ENCODE measurements around the gene GRAMD4.

GRAMD4 gene

GRCh38 chr22:46678785-46679700 lies 58.9 kb downstream of the GRAMD4 start:
- no peak overlapping the region for H3K9ac ChIP-seq (ENCODE audit: low read length)
- no peaks in the 10 kb centered on the region for H3K27me3 ChIP-seq (ENCODE audit: control insufficient read depth, insufficient read depth, low read length)
- no peak overlapping the region for H3K4me3 ChIP-seq (ENCODE audit: low read length)
- peaks cover 3% of the 10 kb centered on the region for H3K36me3 ChIP-seq (ENCODE audit: control insufficient read depth, insufficient read depth, low read length)
- peaks cover 2% of the 10 kb centered on the region for H3K4me1 ChIP-seq (ENCODE audit: control insufficient read depth, insufficient read depth, low read length)
- H3K9me3 ChIP-seq (ENCODE audit: control insufficient read depth, low read length) = no peaks in the 10 kb centered on the region

GRCh38 chr22:46679706-46680269 lies 59.6 kb downstream of the GRAMD4 start:
- H3K9ac ChIP-seq (ENCODE audit: low read length) = no peak overlapping the region
- H3K4me1 ChIP-seq (ENCODE audit: control insufficient read depth, insufficient read depth, low read length) = peaks cover 10% of the 10 kb centered on the region
- H3K27me3 ChIP-seq (ENCODE audit: control insufficient read depth, insufficient read depth, low read length) = no peaks in the 10 kb centered on the region
- no peak overlapping the region for H3K4me3 ChIP-seq (ENCODE audit: low read length)
- H3K9me3 ChIP-seq (ENCODE audit: control insufficient read depth, low read length) = no peaks in the 10 kb centered on the region
- peaks cover 3% of the 10 kb centered on the region for H3K36me3 ChIP-seq (ENCODE audit: control insufficient read depth, insufficient read depth, low read length)

- H3K27me3 ChIP-seq (ENCODE audit: control insufficient read depth, insufficient read depth, low read length) = no peaks in the 10 kb centered on the region
- H3K36me3 ChIP-seq (ENCODE audit: control insufficient read depth, insufficient read depth, low read length) = peaks cover 3% of the 10 kb centered on the region
Observed at GRCh38 chr22:46681010-46681409, 60.8 kb downstream of the GRAMD4 start.

GRCh38 chr22:46682011-46682731 lies 62.0 kb downstream of the GRAMD4 start:
- Histone ChIP-seq H3K4me1 (ENCODE audit: control insufficient read depth, insufficient read depth, low read length) (peaks cover 30% of the 10 kb centered on the region), H3K9me3 (ENCODE audit: control insufficient read depth, low read length) (no peaks in the 10 kb centered on the region), H3K36me3 (ENCODE audit: control insufficient read depth, insufficient read depth, low read length) (peaks cover 3% of the 10 kb centered on the region), H3K27me3 (ENCODE audit: control insufficient read depth, insufficient read depth, low read length) (no peaks in the 10 kb centered on the region), H3K9ac (ENCODE audit: low read length) (no peak overlapping the region), H3K4me3 (ENCODE audit: low read length) (no peak overlapping the region)

More at GRCh38 chr22:46681010-46681409, 60.8 kb downstream of the GRAMD4 start:
- Histone ChIP-seq H3K4me1 (ENCODE audit: control insufficient read depth, insufficient read depth, low read length) (peaks cover 21% of the 10 kb centered on the region), H3K9ac (ENCODE audit: low read length) (no peak overlapping the region), H3K4me3 (ENCODE audit: low read length) (no peak overlapping the region), H3K9me3 (ENCODE audit: control insufficient read depth, low read length) (no peaks in the 10 kb centered on the region)

- Histone ChIP-seq H3K27me3 (ENCODE audit: control insufficient read depth, insufficient read depth, low read length) (no peaks in the 10 kb centered on the region), H3K9ac (ENCODE audit: low read length) (no peak overlapping the region), H3K4me1 (ENCODE audit: control insufficient read depth, insufficient read depth, low read length) (peaks cover 48% of the 10 kb centered on the region), H3K9me3 (ENCODE audit: control insufficient read depth, low read length) (no peaks in the 10 kb centered on the region), H3K36me3 (ENCODE audit: control insufficient read depth, insufficient read depth, low read length) (no peaks in the 10 kb centered on the region), H3K4me3 (ENCODE audit: low read length) (no peak overlapping the region)
Observed at GRCh38 chr22:46684706-46685105, 64.5 kb downstream of the GRAMD4 start.

- H3K4me1 ChIP-seq (ENCODE audit: control insufficient read depth, insufficient read depth, low read length) = peaks cover 48% of the 10 kb centered on the region
- H3K4me3 ChIP-seq (ENCODE audit: low read length) = no peak overlapping the region
- no peaks in the 10 kb centered on the region for H3K9me3 ChIP-seq (ENCODE audit: control insufficient read depth, low read length)
- H3K36me3 ChIP-seq (ENCODE audit: control insufficient read depth, insufficient read depth, low read length) = no peaks in the 10 kb centered on the region
- H3K27me3 ChIP-seq (ENCODE audit: control insufficient read depth, insufficient read depth, low read length) = no peaks in the 10 kb centered on the region
- H3K9ac ChIP-seq (ENCODE audit: low read length) = no peak overlapping the region
Observed at GRCh38 chr22:46686221-46687047, 66.2 kb downstream of the GRAMD4 start.

GRCh38 chr22:46687048-46687444 lies 66.9 kb downstream of the GRAMD4 start:
- Histone ChIP-seq H3K9me3 (ENCODE audit: control insufficient read depth, low read length) (no peaks in the 10 kb centered on the region), H3K4me3 (ENCODE audit: low read length) (no peak overlapping the region), H3K4me1 (ENCODE audit: control insufficient read depth, insufficient read depth, low read length) (peaks cover 48% of the 10 kb centered on the region), H3K36me3 (ENCODE audit: control insufficient read depth, insufficient read depth, low read length) (no peaks in the 10 kb centered on the region), H3K9ac (ENCODE audit: low read length) (no peak overlapping the region), H3K27me3 (ENCODE audit: control insufficient read depth, insufficient read depth, low read length) (no peaks in the 10 kb centered on the region)

GRCh38 chr22:46687460-46687859 lies 67.3 kb downstream of the GRAMD4 start:
- Histone ChIP-seq H3K36me3 (ENCODE audit: control insufficient read depth, insufficient read depth, low read length) (no peaks in the 10 kb centered on the region), H3K27me3 (ENCODE audit: control insufficient read depth, insufficient read depth, low read length) (no peaks in the 10 kb centered on the region), H3K9me3 (ENCODE audit: control insufficient read depth, low read length) (no peaks in the 10 kb centered on the region), H3K9ac (ENCODE audit: low read length) (no peak overlapping the region), H3K4me3 (ENCODE audit: low read length) (no peak overlapping the region), H3K4me1 (ENCODE audit: control insufficient read depth, insufficient read depth, low read length) (peaks cover 48% of the 10 kb centered on the region)

- Histone ChIP-seq H3K36me3 (ENCODE audit: control insufficient read depth, insufficient read depth, low read length) (peaks cover under 1% of the 10 kb centered on the region), H3K27me3 (ENCODE audit: control insufficient read depth, insufficient read depth, low read length) (no peaks in the 10 kb centered on the region), H3K9ac (ENCODE audit: low read length) (no peak overlapping the region), H3K4me1 (ENCODE audit: control insufficient read depth, insufficient read depth, low read length) (peaks cover 46% of the 10 kb centered on the region), H3K4me3 (ENCODE audit: low read length) (no peak overlapping the region), H3K9me3 (ENCODE audit: control insufficient read depth, low read length) (no peaks in the 10 kb centered on the region)
Observed at GRCh38 chr22:46688949-46689348, 68.8 kb downstream of the GRAMD4 start.

- H3K4me3 ChIP-seq (ENCODE audit: low read length) = no peak overlapping the region
- no peaks in the 10 kb centered on the region for H3K27me3 ChIP-seq (ENCODE audit: control insufficient read depth, insufficient read depth, low read length)
- H3K9ac ChIP-seq (ENCODE audit: low read length) = no peak overlapping the region
- no peaks in the 10 kb centered on the region for H3K9me3 ChIP-seq (ENCODE audit: control insufficient read depth, low read length)
- H3K4me1 ChIP-seq (ENCODE audit: control insufficient read depth, insufficient read depth, low read length) = peaks cover 34% of the 10 kb centered on the region
- H3K36me3 ChIP-seq (ENCODE audit: control insufficient read depth, insufficient read depth, low read length) = peaks cover 12% of the 10 kb centered on the region
Observed at GRCh38 chr22:46690146-46690545, 70.0 kb downstream of the GRAMD4 start.

GRCh38 chr22:46691571-46691970 lies 71.4 kb downstream of the GRAMD4 start:
- Histone ChIP-seq H3K9ac (ENCODE audit: low read length) (no peak overlapping the region), H3K36me3 (ENCODE audit: control insufficient read depth, insufficient read depth, low read length) (peaks cover 21% of the 10 kb centered on the region), H3K4me1 (ENCODE audit: control insufficient read depth, insufficient read depth, low read length) (peaks cover 21% of the 10 kb centered on the region), H3K4me3 (ENCODE audit: low read length) (no peak overlapping the region), H3K9me3 (ENCODE audit: control insufficient read depth, low read length) (no peaks in the 10 kb centered on the region), H3K27me3 (ENCODE audit: control insufficient read depth, insufficient read depth, low read length) (no peaks in the 10 kb centered on the region)
